ENCODE results near the gene SLC38A8.

The SLC38A8 gene

DNA sequence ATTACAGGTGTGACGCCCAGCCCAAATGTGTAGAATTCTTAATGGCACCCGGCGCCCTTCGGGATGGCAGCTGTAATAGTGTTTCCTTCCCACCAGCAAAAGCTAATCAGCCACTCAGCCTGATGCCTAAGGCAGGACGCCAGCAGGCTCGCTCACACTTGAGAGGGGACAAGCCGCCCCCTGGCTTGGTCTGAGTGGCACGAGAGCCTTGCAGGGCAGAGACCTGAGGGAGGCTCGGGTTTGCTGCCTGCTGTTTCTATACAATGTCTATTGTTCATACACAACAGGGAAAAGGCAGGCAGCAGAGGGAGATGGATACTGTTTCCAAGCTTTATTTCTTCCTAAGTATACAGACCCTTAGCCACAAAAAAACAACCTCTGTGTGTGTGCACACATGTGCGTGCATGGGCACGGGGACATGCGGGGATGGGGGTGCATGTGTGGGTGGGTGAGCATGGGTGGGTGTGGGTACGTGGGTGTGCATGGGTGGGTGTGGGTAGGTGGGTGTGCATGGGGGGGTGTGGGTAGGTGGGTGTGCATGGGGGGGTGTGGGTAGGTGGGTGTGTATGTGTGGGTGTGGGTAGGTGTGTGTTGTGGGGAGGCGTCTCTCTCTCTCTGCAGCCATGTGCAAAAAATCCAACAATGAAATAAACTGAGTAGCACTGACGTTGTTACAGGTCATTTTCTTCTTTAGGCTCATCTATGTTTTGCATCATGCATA lies 10.0 kb downstream of the SLC38A8 start:
- no peak for DNase-seq (ENCODE audit: low read depth in 1 of 2, low spot score in 1 of 2)

- DNase-seq (ENCODE audit: low read depth in 1 of 2, low spot score in 1 of 2) = no peak
Measured at GRCh38 chr16:84031556-84031955, 11.0 kb downstream of the SLC38A8 start.

DNA sequence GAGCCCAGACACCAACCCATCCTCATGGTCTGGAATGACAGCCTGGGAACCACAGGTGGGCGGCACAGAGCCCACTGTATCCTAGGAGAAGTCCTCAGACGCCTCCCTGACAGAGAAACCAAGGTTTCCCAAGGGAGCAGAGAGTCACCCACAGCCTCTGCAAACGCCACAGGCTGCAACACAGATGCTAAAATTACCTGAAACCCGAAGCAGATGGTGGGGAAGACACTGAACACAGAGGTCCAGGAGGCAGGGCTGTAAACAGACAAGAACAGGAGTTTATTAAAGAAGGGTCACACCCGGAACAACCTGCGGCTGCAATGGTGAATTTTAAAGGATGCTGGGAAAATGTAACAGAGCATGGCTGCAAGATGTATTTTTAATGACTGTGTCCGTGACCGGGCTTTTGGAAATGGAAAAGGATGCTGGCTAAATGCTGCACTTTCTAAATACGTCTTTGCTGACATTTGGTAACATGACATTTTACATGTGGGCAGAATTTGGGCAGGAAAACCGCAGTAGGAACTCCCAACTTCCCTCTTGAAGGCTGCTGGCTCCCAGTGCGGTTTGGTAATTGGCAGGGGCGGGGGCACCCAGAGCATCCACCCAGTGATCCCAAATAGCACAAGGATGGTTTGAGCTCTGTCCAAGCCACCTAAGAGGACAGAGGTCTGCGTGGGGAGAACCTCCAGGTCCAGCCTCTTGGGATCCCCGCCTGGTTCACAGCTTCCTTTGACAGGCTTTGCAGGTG lies 13.1 kb downstream of the SLC38A8 start:
- no peak for DNase-seq (ENCODE audit: low read depth in 1 of 2, low spot score in 1 of 2)

GRCh38 chr16:84027625-84028024 lies 15.0 kb downstream of the SLC38A8 start:
- no peak for DNase-seq (ENCODE audit: low read depth in 1 of 2, low spot score in 1 of 2)

GRCh38 chr16:84026606-84027005 lies 16.0 kb downstream of the SLC38A8 start:
- no peak for DNase-seq (ENCODE audit: low read depth in 1 of 2, low spot score in 1 of 2)

DNA sequence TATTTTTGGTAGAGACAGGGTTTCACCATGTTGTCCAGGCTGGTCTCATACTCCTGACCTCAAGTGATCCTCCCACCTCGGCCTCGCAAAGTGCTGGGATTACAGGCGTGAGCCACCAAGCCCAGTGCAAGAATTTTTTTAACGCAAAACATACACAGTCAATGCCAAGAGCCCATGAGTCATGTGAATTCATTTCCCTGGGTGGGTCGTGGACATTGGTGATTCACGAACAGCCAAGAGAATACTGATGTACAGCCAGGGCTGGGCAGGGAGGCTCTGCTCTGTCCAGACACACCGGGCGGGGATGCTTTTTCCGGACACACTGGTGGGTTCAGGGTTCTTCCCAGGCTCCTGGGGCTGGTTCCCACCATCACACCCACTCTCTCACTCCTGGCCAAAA lies 17.7 kb downstream of the SLC38A8 start:
- no peak for DNase-seq (ENCODE audit: low read depth in 1 of 2, low spot score in 1 of 2)

DNA sequence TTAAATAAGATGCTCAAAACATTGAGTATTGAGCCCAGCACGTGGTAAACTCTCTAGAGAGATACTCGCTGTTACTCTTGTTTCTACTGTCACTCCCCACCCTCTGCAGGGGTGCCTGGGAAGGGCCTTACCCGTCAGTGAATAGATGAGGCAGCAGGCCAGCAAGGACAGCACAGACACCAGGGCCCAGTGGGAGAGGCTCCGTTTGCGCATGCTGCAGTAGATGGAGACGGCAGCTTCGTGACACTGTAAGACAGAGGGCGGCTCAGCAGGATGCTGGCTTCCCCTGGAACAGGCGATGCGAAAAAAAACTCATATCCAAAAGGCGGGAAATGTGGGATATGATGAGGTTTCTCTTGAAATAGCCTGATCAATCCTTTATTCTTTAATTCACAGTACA lies 20.0 kb downstream of the SLC38A8 start:
- DNase-seq (ENCODE audit: low read depth in 1 of 2, low spot score in 1 of 2) = no peak

GRCh38 chr16:84021488-84021887 lies 21.1 kb downstream of the SLC38A8 start:
- no peak for DNase-seq (ENCODE audit: low read depth in 1 of 2, low spot score in 1 of 2)

GRCh38 chr16:84020353-84020752 lies 22.2 kb downstream of the SLC38A8 start:
- no peak for DNase-seq (ENCODE audit: low read depth in 1 of 2, low spot score in 1 of 2)

- DNase-seq (ENCODE audit: low read depth in 1 of 2, low spot score in 1 of 2) = no peak
Measured at GRCh38 chr16:84018710-84019109, 23.9 kb downstream of the SLC38A8 start.

DNA sequence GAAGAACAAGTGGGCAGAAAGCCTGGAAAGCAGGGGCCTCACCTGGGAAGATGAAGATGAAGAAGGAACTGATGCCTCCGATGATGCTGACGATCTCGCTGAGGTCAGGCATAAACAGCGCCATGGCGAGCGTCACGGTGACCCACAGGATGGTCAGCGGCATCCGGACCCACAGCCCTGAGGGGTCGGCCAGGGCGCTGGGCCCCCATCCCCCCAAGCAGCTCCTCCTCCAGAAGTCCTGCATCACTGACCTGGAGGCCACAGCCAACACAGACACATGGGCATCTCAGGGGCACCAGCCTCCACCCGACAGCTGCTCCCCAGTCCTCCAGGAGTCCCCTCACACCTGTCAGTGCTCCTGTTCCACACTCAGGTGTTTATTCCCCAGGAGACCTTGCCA lies 26.1 kb downstream of the SLC38A8 start:
- DNase-seq (ENCODE audit: low read depth in 1 of 2, low spot score in 1 of 2) = no peak

- DNase-seq (ENCODE audit: low read depth in 1 of 2, low spot score in 1 of 2) = no peak
Measured at GRCh38 chr16:84015399-84015798, 27.2 kb downstream of the SLC38A8 start.

GRCh38 chr16:84014570-84015327 lies 27.8 kb downstream of the SLC38A8 start:
- no peak for DNase-seq (ENCODE audit: low read depth in 1 of 2, low spot score in 1 of 2)

- DNase-seq (ENCODE audit: low read depth in 1 of 2, low spot score in 1 of 2) = peak in 1 of 2 donors; percentile 39
Measured at GRCh38 chr16:84013787-84014569, 28.6 kb downstream of the SLC38A8 start.

GRCh38 chr16:84009282-84009681 lies 33.3 kb downstream of the SLC38A8 start:
- no peak for DNase-seq (ENCODE audit: low read depth in 1 of 2, low spot score in 1 of 2)

GRCh38 chr16:84007965-84008364 lies 34.6 kb downstream of the SLC38A8 start:
- no peak for DNase-seq (ENCODE audit: low read depth in 1 of 2, low spot score in 1 of 2)

DNA sequence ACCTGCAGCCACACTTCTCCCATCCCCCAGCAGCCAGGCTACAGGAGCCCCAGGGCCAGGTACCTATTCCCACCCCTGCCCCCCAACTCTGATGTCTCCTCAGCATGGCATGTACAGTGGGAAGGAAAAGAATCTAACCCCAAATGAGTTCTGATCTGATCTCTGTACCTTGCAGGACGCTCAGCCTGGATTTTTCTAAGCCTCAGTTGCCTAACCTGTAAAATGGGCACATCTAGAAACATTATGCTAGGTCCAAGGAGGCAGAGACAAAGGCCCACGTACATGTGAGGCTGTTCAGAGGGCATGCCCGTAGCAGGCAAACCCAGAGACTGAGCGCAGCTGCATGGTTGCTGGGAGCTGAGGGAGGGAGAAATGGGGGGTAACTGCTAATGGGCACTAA lies 35.1 kb downstream of the SLC38A8 start:
- DNase-seq (ENCODE audit: low read depth in 1 of 2, low spot score in 1 of 2) = no peak

GRCh38 chr16:84005391-84005790 lies 37.2 kb downstream of the SLC38A8 start:
- no peak for DNase-seq (ENCODE audit: low read depth in 1 of 2, low spot score in 1 of 2)

GRCh38 chr16:84004442-84004841 lies 38.2 kb downstream of the SLC38A8 start:
- no peak for DNase-seq (ENCODE audit: low read depth in 1 of 2, low spot score in 1 of 2)

DNA sequence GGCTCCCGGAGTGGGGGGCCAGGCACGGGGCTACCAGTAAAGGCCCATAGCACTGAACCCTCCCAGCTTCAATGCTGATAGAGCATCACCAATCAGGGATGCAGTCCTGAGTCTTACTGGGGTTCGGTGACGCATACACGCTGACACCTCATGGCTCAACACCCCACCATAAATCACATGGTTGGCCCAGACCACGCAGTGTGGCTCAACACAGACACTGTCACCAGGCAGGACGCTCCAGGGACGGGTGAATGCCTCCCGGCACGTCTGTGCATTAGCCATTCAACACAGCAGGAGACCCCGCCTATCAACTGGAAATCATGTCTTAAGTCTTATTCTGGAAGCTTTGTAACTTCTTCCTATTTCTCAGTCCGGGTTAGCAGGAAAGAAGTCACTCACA lies 39.6 kb downstream of the SLC38A8 start:
- no peak for DNase-seq (ENCODE audit: low read depth in 1 of 2, low spot score in 1 of 2)

DNA sequence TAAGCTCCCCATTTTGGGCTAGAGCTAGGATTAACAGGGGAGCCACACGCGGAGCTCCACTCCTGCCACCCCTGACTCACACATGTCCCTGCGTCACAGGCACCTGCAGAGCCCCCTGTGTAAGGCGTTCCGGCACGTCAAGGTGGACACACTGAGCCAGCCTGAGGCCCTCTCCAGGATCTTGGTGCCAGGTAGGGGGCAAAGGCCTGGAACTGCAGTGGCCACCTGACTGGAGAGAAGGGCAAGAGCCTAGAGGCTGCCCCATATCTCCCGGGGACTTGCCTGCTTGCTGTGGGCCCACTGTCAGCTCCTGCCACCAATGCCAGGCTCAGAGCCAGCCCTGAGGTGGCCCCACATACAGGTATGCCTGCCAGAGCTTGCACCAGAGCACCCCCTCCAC lies 40.9 kb downstream of the SLC38A8 start:
- no peak for DNase-seq (ENCODE audit: low read depth in 1 of 2, low spot score in 1 of 2)
